Measurements from ENCODE around the gene USP24.
"Not testable (repeated sequence)": the region's sequence is repeated elsewhere in the genome, so short reads cannot be mapped to it uniquely, and the experiment has no call there.

The USP24 gene

DNA sequence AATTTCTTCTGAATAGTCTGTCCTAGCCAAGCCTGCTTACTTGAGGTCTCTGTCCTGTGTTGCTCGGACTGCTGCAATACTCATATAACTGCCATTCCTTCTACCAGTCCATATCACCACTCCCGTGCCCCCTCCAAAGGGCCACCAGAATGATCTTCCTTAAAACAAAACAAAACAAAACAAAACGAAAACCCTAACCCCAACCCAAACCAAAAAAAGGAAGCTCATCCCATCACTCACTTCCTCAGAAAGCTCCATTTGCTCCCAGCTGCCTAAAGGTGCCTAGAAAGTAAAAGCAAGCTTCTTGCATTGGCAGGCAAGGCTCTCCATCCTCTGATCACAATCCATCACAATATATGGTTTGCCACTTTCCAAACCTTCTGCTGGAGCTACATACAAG is 20.3 kb downstream of the USP24 start:
- TF ChIP-seq CTCF (IDR thresholded peaks at IDR 0.05; ENCODE audit: low read depth, low read length, missing control alignments): no peak
- no peak overlapping the region for H3K4me3 ChIP-seq (ENCODE audit: low read depth, low read length)
- DNase-seq (ENCODE audit: low read depth): no peak

DNA sequence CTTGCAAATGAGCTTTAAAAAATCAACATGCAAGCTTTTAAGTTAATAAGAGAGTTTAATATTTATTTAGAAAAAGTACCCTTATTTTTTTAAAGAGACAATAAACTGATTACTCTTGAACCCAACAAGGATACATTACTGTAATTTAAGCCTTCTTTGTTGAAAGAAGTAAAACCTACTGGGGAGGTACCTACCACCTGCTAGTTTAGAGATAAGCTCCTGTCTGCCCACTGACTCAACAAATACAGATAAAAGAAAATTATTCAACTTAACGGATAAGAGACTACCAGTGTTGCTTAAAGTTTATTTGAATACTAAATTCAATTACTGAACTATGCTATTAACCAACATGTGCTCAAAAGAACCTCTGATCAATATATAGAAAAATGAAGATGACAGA is 23.1 kb downstream of the USP24 start:
- no peak overlapping the region for H3K4me3 ChIP-seq (ENCODE audit: low read depth, low read length)
- TF ChIP-seq CTCF (IDR thresholded peaks at IDR 0.05; ENCODE audit: low read depth, low read length, missing control alignments): no peak
- DNase-seq (ENCODE audit: low read depth): no peak

- not testable (repeated sequence) for H3K4me3 ChIP-seq (ENCODE audit: low read depth, low read length); DNase-seq (ENCODE audit: low read depth)
These were observed 23.8 kb downstream of the USP24 start for GRCh38 chr1:55191219-55191952.

DNA sequence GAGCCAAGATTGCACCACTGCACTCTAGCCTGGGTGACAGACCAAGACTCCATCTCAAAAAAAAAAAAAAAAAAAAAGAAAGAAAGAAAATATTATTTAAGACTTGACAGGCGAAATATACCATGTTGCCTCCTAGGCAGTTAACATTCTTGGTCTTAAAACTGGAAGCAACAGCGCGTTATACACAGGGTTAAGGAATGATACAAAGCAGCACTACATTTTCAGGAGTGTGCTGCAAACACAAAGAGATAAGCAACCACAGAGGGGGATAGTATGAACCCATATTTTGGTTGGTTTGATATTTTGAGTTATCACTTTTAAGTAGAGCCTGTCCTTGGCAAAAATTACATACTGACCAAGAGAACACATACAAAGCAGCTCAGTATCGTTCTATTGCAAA is 25.1 kb downstream of the USP24 start:
- no peak overlapping the region for H3K4me3 ChIP-seq (ENCODE audit: low read depth, low read length)
- no peak for DNase-seq (ENCODE audit: low read depth)
- no peak for TF ChIP-seq CTCF (IDR thresholded peaks at IDR 0.05; ENCODE audit: low read depth, low read length, missing control alignments)

DNA sequence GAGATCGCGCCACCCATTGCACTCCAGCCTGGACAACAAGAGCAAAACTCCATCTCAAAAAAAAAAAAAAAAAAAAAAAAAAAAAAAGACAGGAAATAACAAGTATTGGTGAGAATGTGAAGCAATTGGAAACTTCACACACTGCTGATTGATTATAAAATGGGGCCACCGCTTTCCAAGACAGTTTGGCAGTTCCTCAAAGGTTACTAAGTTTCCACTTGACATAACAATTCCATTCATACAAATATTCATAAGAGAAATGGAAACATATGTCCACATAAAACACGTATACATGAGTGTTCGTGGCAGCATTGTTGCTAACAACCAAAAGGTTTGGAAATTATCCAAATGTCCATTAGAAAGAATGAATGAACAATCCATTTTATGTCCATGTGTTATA is 26.3 kb downstream of the USP24 start:
- DNase-seq (ENCODE audit: low read depth): no peak

GRCh38 chr1:55185832-55186231 is 29.3 kb downstream of the USP24 start:
- DNase-seq (ENCODE audit: low read depth): no peak
- TF ChIP-seq CTCF (IDR thresholded peaks at IDR 0.05; ENCODE audit: low read depth, low read length, missing control alignments): no peak
- no peak overlapping the region for H3K4me3 ChIP-seq (ENCODE audit: low read depth, low read length)

More for the DNA sequence above, 26.3 kb downstream of the USP24 start:
- TF ChIP-seq CTCF (IDR thresholded peaks at IDR 0.05; ENCODE audit: low read depth, low read length, missing control alignments): no peak
- H3K4me3 ChIP-seq (ENCODE audit: low read depth, low read length): no peak overlapping the region

DNA sequence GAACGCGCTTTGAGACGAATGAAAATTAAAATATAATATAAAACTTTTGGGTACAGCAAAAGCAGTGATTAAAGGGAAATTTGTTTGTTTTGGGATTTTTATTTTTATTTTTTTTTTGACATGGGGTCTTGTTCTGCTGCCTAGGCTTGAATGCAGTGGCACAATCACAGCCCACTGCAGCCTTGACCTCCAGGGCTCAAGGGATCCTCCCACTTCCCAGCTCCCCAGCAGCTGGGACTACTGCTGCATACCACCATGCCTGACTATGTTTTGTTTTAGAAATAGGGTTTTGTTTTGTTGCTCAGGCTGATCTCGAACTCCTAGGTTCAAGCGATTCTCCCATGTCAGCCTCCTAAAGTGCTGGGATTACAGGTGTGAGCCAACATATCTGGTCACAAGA is 30.3 kb downstream of the USP24 start:
- H3K4me3 ChIP-seq (ENCODE audit: low read depth, low read length): no peak overlapping the region
- DNase-seq (ENCODE audit: low read depth): no peak
- TF ChIP-seq CTCF (IDR thresholded peaks at IDR 0.05; ENCODE audit: low read depth, low read length, missing control alignments): no peak

Measured in GM12864 (cell line).